Endodermal cell (in vitro differentiated cells): Measurements from ENCODE around the gene CASK. TPM values are rescaled to one million over a fixed set of nuclear protein-coding genes. Genes with fewer than 3 reads are reported as not detected.

Experiments
- DNase-seq: peaks from one replicate; pipeline ENCODE4 v3.0.0-alpha.2; 2017
- H3K27ac ChIP-seq: 2 replicates; pipeline ENCODE4 v1.5.1; 2013; ENCODE audit warnings: mild to moderate bottlenecking, low read depth, low read length, moderate library complexity
- H3K27me3 ChIP-seq: 2 replicates; pipeline ENCODE4 v1.6.1; 2013; ENCODE audit warnings: mild to moderate bottlenecking, low read length, moderate library complexity; ENCODE audit not compliant: insufficient read depth, control insufficient read depth, poor library complexity, severe bottlenecking
- H3K36me3 ChIP-seq: 2 replicates; pipeline ENCODE4 v1.7.0; 2013; ENCODE audit warnings: mild to moderate bottlenecking, low read length, moderate library complexity; ENCODE audit not compliant: control insufficient read depth, insufficient read depth
- H3K4me1 ChIP-seq: one replicate; pipeline ENCODE4 v1.7.0; 2013; ENCODE audit warnings: low read length; ENCODE audit not compliant: control insufficient read depth, insufficient read depth
- H3K4me3 ChIP-seq: 2 replicates; pipeline ENCODE4 v1.5.1; 2013; ENCODE audit warnings: mild to moderate bottlenecking, low read length, moderate library complexity
- H3K9ac ChIP-seq: 2 replicates; pipeline ENCODE4 v1.6.1; 2013; ENCODE audit warnings: mild to moderate bottlenecking, low read length, moderate library complexity; ENCODE audit not compliant: poor library complexity, severe bottlenecking; ENCODE audit errors: extremely low read depth
- H3K9me3 ChIP-seq: 2 replicates; pipeline ENCODE4 v1.6.1; 2013; ENCODE audit warnings: mild to moderate bottlenecking, low read length, moderate library complexity; ENCODE audit not compliant: control insufficient read depth
- H3K27ac Mint-ChIP-seq: 2 replicates; pipeline ENCODE4 v1.8.0; 2020; ENCODE audit warnings: mixed read lengths
- H3K27me3 Mint-ChIP-seq: 2 replicates; pipeline ENCODE4 v1.8.0; 2021; ENCODE audit warnings: mild to moderate bottlenecking, mixed read lengths; ENCODE audit not compliant: insufficient read depth
- H3K36me3 Mint-ChIP-seq: 2 replicates; pipeline ENCODE4 v1.8.0; 2020; ENCODE audit warnings: low read depth, mixed read lengths
- H3K4me1 Mint-ChIP-seq: 2 replicates; pipeline ENCODE4 v1.8.0; 2020; ENCODE audit warnings: mixed read lengths
- H3K4me3 Mint-ChIP-seq: 2 replicates; pipeline ENCODE4 v1.8.0; 2020; ENCODE audit warnings: mild to moderate bottlenecking, moderate library complexity, mixed read lengths
- H3K9me3 Mint-ChIP-seq: 2 replicates; pipeline ENCODE4 v1.8.0; 2020; ENCODE audit warnings: mild to moderate bottlenecking, mixed read lengths
- CTCF ChIP-seq: fragments of 200-600 bp; sonication (generic); conservative IDR thresholded peaks from 2 replicates; pipeline ENCODE4 v1.5.0; 2021; ENCODE audit warnings: antibody characterized with exemption, mild to moderate bottlenecking
- WGBS, 2 experiments: methylation state at CpG; one replicate each; pipeline versions ENCODE4 v1.1.5 to v1.1.7; 2013; ENCODE audit warnings: missing lambda C conversion rate in 2 of 2, mixed read lengths in 1 of 2; ENCODE audit not compliant: insufficient coverage in 1 of 2, insufficient read length in 1 of 2; 5-methylcytosine and 5-hydroxymethylcytosine counted together
- total RNA-seq, 2 donors: library from RNA; stranded (reverse); fragmentation: NEBNext Ultra II Directional in 1 of 2; extraction: Animal tissue kit (Norgen Biotek cat#: 25700) in 1 of 2; gene quantifications; 2 replicates in 1 of 2; 3 replicates in 1 of 2; pipeline ENCODE4 v1.2.1, GENCODE V29; 2021

Gene CASK
- total RNA-seq, 2 donors from 2014 or later: 79.1 to 87.1 TPM

- no peak overlapping the region for H3K27ac Mint-ChIP-seq
- no peaks in the 10 kb centered on the region for H3K27me3 ChIP-seq
- H3K36me3 Mint-ChIP-seq: no peaks in the 10 kb centered on the region
- H3K4me3 Mint-ChIP-seq: no peak overlapping the region
- peaks cover 4% of the 10 kb centered on the region for H3K4me1 Mint-ChIP-seq
- no peaks in the 10 kb centered on the region for H3K27me3 Mint-ChIP-seq
- no peak for DNase-seq
- no peaks in the 10 kb centered on the region for H3K9me3 ChIP-seq
- H3K27ac ChIP-seq: no peak overlapping the region
- no peak for TF ChIP-seq CTCF
- no peaks in the 10 kb centered on the region for H3K4me1 ChIP-seq
- peaks cover 38% of the 10 kb centered on the region for H3K9me3 Mint-ChIP-seq
- 89 to 95% methylated on average over 4 to 5 of the region's 5 CpGs for WGBS, 2 experiments
- H3K4me3 ChIP-seq: no peak overlapping the region
- H3K9ac ChIP-seq: no peak overlapping the region
- H3K36me3 ChIP-seq: no peaks in the 10 kb centered on the region
Measured at GRCh38 chrX:41711021-41711667, 212.2 kb downstream of the CASK start.

GRCh38 chrX:41708486-41708885 is 214.9 kb downstream of the CASK start:
- Mint-ChIP-seq H3K27ac (no peak overlapping the region), H3K4me3 (no peak overlapping the region), H3K4me1 (peaks cover 4% of the 10 kb centered on the region), H3K36me3 (no peaks in the 10 kb centered on the region), H3K9me3 (peaks cover 30% of the 10 kb centered on the region), H3K27me3 (no peaks in the 10 kb centered on the region)
- Histone ChIP-seq H3K27me3 (no peaks in the 10 kb centered on the region), H3K36me3 (no peaks in the 10 kb centered on the region), H3K4me1 (no peaks in the 10 kb centered on the region), H3K27ac (no peak overlapping the region), H3K4me3 (no peak overlapping the region), H3K9ac (no peak overlapping the region), H3K9me3 (no peaks in the 10 kb centered on the region)
- no peak for TF ChIP-seq CTCF
- DNase-seq: no peak
- WGBS, 2 experiments: 90% methylated on average over 2 of the region's 3 CpGs; no CpG with 5 or more reads in 1 of the 2 experiments

- no peaks in the 10 kb centered on the region for H3K27me3 ChIP-seq
- Mint-ChIP-seq H3K36me3 (peaks cover 2% of the 10 kb centered on the region), H3K4me3 (no peak overlapping the region), H3K27me3 (no peaks in the 10 kb centered on the region), H3K4me1 (peaks cover 4% of the 10 kb centered on the region), H3K27ac (no peak overlapping the region), H3K9me3 (peaks cover 31% of the 10 kb centered on the region)
- WGBS, 2 experiments: 94% methylated on average over 1 of the region's 1 CpG; no CpG with 5 or more reads in 1 of the 2 experiments
- H3K36me3 ChIP-seq: no peaks in the 10 kb centered on the region
- no peak for DNase-seq
- H3K4me3 ChIP-seq: no peak overlapping the region
- H3K4me1 ChIP-seq: no peaks in the 10 kb centered on the region
- no peak overlapping the region for H3K27ac ChIP-seq
- no peaks in the 10 kb centered on the region for H3K9me3 ChIP-seq
- no peak for TF ChIP-seq CTCF
- no peak overlapping the region for H3K9ac ChIP-seq
Measured at GRCh38 chrX:41707218-41707617, 216.1 kb downstream of the CASK start.
